Renal pelvis (tissue), 4 donors: ENCODE measurements around the gene EYS. TPM values are rescaled to one million over a fixed set of nuclear protein-coding genes. Genes with fewer than 3 reads are reported as not detected.
"Not testable (repeated sequence)": the region's sequence is repeated elsewhere in the genome, so short reads cannot be mapped to it uniquely, and the experiment has no call there.

Experiments used
- DNase-seq: peaks from one replicate; pipeline ENCODE4 v3.0.0-alpha.2; 2013
- polyA plus RNA-seq, 3 donors: library from polyadenylated mRNA; unstranded; fragments of 120-200 nt; gene quantifications; one replicate each; pipeline ENCODE4 v1.2.1, GENCODE V29; 2013; ENCODE audit not compliant: insufficient read length in 3 of 3

EYS gene
- polyA plus RNA-seq, 3 donors: 0.50 to 1.2 (median 0.82) TPM

DNA sequence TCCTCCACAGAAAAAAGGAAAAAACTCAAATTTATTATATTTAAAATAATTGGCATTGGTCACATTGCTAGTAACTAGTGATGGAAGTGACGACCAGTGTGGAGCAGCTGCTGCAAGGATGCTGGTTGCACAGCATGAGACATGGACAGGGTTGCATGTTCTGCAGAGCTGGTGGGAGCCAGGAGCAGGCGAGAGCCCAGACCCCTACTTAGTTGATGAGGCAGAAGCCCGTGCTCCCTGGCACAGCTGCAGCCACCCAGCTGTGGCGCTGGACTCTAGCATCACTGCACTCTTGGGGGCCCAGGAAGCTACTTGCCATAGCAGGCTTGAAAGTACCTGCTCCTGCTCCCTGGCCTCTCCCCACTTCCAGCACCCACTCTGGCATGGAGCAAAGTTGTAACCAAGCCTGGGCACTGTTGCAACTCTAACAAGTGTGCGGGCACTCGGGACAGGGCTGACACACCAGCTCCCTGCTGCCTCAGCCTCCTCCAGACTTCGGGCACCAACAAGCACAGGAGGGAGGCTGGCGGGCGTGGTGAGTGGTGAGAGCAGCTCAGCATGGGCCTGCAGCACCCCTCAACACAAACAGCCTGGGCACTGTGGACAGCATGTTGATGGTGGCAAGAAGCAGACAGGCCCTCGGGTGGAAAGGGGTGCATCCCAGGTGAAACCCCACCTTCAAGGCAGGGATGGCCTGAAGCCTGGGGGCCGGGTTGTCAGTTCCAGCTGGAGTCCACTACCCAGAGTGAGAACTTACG lies 69.6 kb downstream of the EYS start:
- DNase-seq: no peak

DNA sequence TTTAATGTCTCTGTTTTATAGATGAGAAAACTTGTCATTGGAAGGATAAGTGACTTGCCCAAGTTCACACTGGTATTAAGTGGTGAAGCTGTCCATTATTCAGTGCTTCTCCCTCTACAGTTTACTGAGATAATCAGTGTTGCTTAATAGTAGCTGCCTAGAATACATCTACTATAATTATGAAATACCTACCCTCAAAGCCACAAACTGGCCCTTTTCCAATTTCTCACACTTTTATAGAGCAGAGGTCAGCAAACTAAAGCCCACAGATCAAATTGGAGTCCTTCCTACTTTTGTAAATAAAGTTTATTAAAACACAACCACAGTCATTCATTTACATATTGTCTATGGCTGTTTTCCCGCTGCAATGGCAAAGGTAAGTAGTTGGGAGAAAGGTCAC lies 73.5 kb downstream of the EYS start:
- DNase-seq: no peak

DNA sequence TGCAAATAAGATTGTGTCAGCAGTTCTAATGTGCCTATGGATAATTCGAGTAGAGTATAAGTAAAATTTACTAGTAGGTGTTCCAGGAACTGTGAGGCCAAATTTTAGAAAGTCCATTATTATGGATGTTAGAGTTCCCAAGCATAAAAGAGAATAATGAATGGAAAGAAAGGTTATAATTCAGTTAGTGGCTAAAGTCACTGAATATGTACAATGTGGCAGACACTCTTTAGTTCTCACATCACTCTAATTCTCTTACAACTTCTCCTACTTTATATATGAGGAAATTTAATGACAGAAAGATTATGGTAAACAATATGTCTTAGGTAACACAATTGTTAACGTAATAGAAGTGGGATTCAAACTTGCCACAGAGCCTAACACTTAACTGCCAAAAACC lies 75.3 kb downstream of the EYS start:
- no peak for DNase-seq

DNA sequence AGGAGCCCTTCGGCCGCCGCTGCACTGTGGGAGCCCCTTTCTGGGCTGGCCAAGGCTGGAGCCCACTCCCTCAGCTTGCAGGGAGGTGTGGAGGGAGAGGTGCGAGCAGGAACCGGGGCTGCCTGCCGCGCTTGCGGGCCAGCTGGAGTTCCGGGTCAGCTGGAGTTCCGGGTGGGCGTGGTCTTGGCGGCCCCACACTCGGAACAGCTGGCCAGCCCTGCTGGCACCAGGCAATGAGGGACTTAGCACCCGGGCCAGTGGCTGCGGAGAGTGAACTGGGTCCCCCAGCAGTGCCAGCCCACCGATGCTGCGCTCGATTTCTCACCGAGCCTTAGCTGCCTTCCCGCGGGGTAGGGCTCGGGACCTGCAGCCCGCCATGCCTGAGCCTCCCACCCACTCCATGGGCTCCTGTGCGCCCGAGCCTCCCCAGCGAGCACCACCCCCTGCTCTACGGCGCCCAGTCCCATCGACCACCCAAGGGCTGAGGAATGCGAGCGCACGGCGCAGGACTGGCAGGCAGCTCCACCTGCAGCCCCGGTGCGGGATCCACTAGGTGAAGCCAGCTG lies 79.5 kb downstream of the EYS start:
- DNase-seq: not testable (repeated sequence)

DNA sequence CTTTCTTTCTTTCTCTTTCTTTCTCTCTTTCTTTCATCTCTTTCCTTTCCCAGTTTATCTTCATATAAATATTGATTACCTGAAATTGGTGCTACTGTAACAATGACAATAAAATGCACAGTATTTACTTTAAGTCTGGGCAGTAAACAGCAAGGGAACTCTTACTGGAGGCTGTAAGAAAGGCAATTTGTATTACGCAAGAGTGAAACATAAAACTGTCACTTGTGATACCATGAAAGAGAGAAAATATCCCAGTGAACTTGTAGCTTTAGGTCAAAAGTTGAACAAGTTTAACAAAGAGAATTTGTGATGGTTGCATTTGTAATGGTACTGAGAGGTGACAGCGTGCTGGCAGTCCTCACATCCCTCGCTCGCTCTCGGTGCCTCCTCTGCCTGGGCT lies 80.0 kb downstream of the EYS start:
- DNase-seq: no peak

DNA sequence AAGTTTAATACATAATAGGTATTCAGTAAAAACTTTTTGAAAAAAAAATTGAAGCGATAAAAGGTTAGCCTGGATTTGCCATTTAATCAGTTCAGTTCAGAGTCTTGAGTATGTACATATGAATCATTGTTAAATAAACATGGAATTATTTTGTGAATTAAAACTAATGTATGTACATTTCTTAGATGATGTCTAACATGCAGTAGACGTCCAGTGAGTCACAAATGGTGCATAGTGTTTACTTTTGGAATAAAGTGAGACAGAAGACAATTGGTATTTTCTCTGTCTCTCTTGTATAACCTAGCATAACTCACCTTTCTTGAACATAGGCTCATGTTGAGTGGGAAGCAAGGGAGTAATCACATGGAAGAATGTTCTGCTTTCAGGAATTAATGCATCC lies 83.5 kb downstream of the EYS start:
- DNase-seq: no peak

DNA sequence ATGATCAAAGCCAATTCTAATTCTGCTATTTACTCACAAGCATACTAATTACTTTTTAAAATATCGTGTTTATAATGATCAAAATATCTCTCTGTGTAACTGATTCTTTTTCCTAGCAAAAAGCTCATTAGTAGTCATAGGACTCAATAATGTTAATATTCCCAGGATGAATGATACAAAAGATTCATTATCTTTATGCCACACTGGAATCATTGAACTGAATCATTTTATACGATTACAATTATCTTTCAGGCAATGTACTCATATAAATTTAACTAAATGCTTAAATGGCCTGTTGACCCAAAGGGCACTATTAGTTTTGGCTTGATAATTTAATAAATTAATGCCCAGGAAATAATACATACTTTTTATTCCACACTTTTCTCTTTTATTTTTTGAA lies 96.3 kb downstream of the EYS start:
- DNase-seq: no peak

DNA sequence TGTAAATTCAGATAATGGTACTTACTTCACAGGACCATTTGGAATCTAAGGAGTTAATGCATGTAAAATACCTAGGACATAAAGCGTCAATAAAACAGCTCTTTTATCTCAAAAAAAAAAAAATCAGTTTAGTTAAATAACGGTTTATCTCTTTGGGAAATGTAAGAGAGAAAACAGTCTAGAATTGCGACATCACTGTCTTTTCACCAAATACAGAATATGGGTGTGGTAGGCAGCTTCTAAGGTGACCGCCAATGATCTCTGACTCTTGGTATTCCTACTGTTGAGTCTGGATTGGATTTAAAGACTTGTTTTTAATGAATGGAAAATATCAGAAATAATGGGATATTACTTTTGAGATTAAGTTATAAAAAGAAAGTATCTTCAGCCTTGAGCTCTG lies 111.5 kb downstream of the EYS start:
- DNase-seq: no peak

DNA sequence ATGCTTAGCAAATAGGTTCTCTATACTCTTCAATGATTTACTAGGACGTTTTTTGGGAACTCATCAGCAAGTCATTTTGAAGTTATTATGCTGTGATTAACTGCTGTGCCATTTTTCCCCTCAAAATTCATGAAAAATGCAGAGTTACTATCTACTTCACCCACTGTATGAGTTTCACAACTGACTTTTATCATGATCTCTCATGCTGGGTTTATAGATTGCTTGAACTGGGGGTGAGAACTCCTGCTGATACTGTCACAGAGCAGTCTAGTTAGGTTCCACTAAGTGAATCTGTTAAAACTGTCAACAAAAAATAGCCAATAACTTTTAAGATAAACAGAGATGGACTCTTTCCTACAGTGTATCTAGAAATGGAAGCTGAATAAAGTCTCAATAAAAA lies 136.7 kb downstream of the EYS start:
- DNase-seq: no peak

DNA sequence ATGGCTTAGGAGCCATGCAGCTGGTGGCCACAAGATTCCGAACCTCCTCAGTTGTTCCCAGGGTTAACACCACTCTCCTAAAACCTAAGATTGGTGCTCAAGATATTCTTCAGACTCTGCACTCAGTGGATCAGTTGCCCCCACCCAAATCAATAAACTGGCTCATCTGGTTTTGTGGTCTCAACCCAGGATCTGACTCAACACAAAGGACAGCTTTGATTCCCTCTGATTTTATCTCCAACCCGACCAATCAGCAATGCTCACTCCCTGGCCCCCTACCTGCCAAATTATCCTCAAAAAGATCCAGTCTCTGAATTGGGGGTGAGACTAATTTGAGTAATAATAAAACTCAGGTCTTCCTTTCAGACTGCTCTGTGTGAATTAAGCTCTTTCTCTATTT lies 137.5 kb downstream of the EYS start:
- DNase-seq: no peak

DNA sequence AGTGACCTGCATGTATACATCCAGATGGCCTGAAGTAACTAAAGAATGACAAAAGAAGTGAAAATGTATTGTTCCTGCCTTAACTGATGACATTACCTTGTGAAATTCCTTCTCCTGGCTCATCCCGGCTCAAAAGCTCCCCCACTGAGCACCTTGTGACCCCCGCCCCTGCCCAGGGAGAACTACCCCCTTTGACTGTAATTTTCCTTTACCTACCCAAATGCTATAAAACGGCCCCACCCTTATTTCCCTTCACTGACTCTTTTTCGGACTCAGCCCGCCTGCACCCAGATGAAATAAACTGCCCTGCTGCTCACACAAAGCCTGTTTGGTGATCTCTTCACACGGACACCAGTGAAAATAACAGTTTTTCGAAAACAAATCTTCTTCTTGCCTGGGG lies 138.0 kb downstream of the EYS start:
- DNase-seq: not testable (repeated sequence)

DNA sequence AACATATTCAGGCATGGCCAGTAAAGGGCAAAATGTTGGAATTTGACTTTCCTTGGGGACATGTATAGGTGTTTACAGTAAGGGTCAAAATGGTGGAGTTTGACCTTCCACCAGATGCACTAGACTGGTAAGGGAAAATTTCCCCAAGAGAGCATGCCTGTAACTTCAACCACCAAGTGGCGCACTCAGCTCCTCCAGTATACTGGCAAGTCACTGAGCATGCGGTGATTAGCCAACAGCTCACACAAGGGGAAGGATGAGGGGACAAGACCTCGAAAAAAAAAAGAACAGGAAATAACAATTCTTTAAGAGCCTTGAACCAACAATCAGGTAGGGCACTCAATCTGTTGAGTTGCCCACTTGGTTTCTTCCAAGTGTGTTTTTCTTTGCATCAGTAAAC lies 140.9 kb downstream of the EYS start:
- no peak for DNase-seq

DNA sequence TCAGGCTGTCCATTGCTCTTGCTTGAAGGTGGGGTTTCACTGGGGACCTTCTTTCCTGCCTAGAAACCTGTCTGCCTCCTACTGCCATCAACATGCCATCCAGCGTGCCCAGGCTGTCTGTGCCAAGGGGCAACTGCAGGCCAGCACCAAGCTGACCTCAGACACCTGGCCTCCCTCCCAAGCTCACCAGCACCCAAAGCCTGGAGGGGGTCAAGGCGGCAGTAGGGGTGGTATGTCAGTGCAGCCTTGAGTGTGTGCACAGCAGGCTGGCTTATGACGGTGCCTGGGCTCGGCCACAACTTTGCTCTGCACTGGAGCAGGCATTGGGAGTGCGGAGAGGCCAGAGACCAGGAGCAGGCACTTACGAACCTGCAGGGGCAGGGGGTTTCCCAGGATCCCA lies 149.0 kb downstream of the EYS start:
- DNase-seq: no peak

DNA sequence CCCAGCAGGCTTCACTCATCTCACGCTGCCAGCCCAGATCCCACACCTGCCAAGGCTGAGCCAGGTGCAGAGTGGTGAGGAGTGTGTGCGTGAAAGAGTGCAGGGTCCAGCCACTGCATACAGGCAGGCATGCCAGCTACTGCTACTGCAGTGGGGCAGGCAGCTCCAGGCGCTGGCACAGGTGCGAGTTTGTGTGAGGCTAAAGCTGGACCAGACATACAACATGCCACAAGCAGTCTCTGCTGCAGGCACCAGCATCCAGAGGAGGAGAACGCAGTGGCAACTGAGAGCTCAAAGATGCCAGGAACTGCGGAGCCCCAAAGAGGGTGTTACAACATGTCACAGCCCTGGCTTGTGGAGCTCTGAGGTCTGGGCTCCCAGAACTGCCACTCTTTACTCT lies 149.8 kb downstream of the EYS start:
- no peak for DNase-seq

DNA sequence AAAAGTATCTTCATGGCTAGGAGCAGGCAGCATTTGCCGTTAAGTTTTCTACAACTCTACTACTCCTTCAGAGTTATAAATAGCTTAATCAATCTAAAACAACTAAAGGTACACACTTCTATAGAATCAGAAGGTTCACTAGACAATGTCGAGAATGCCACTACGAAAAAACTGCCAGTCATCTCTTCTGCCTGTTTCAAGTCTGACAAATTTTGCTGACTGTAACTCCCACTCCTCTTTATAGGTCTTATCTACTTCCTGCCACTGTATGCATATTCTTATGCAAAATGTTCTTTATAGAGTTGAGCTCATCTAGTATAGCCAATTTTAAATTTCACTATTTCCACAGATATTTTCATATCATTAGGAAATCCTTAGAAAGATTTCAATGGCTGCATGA lies 160.1 kb downstream of the EYS start:
- no peak for DNase-seq

DNA sequence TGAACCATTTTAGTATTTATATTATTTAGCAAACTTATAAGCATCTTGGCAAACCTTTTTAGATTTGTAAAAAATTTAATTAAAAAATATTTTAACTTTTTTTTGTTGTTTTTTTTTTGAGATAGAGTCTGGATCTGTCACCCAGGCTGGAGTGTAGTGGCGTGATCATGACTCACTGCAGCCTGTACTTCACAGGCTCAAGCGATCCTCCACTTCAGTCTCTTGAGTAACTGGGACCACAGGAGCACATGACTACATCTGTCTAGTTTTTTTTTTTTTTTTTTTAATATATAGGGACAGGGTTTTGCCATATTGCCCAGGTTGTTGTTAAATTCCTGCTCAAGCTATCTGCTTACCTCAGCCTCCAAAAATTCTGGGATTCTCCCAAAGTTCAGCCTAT lies 161.1 kb downstream of the EYS start:
- DNase-seq: no peak

DNA sequence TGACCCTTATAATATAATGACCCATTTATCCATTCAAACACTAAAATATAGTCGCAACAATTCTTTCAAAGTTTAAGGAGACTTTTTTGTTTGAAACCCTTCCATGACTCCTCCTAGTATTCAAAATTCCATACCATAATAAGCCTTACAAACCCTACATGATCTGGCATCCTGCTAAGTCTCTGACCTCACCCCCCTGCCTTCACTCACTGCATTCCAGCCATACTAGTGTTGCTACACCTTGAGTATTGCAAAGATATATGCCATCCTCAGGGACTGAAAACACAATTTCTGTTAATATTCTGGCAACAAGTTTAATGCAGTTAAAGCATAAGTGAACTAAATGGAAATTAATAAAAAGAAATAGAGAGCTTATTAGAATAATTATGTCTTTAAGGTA lies 168.4 kb downstream of the EYS start:
- no peak for DNase-seq

DNA sequence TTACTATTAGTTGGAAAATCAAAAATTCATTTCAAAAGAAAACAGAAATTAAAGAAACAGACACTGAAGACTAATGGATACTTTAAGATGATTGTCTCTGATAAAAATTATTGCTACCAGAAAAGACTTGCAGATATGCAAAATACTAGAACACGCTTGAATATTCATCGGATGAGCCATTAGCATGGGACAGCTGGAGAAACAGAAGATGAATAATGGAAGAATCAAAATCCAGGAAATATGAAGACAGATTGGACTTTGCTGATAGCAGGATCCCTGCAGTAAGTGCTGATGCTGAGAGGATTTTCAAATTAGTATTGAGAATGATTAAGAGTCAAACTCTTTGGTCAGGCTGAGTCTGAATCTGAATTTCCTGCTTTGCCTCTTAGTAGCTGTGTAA lies 169.4 kb downstream of the EYS start:
- DNase-seq: no peak

DNA sequence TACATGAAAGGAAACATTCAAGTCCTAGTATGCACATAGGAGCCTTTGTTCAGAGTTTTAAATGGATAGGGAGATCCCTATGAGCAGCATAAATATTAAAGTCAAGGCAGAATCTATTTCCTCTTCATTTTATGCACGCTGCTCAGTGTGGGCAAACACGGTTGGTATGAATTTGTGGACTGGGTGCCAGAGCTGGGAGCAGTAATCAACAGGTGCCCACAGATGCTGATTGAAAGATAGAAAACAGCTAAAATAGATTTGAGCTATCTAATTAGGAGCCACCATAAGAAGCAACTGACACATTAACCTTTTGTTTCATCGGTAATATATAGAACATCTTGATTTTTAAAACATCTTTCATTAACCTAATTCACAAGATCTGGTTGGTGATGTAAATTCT lies 175.5 kb downstream of the EYS start:
- DNase-seq: no peak

DNA sequence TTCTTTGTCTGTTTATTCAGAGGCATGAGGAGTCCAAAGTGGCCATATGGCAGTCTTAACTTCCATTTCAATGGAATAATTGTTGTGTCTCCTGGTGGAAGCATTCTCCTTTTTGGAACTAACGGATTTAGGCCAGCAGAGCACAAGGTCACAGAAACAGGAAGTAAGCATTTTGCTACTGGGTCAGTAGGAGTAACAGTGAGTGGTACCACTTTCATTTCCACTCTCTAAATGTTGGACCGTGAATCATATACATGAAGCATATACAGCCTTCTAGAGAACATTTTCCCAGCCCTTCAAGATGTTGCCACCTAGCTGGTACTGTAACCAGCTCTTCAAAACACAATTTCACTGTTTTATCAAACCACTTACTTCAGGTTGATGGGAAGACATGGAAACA lies 182.8 kb downstream of the EYS start:
- no peak for DNase-seq

DNA sequence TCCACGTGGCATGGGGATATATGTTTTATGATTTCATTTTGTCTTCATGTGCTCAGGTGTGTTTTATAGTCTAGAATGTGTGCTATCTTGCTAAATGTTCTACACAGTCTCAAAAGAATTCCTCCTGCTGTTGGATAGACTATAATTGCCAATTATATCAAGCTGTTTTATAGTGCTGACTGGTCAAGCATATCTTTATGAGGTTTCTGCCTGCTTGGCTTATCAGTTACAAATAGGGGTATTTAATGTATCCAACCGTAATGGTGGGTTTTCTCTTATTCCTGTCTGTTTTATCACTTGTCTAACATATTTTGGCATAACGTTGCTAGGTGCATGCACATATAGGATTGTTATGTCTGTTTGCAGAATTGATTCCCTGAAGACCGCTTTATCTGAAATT lies 201.3 kb downstream of the EYS start:
- DNase-seq: no peak

DNA sequence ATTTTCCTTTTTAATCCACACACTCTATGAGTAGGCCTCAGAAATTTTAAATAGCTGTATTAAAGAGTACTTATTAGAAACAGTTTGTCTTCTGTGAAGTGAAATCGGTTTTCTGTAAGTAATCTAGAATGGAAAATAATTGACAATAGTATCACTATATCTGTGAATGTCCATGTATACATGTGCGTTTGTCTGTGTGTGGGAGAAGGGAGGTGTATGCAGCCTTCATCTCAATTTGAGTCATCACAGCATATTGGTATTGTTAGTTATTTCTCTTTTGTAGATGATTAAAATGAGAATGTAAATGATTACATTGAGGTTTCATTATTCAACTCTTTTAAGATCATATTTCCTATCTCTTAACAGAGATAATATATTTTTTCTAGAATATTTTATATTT lies 206.0 kb downstream of the EYS start:
- no peak for DNase-seq

DNA sequence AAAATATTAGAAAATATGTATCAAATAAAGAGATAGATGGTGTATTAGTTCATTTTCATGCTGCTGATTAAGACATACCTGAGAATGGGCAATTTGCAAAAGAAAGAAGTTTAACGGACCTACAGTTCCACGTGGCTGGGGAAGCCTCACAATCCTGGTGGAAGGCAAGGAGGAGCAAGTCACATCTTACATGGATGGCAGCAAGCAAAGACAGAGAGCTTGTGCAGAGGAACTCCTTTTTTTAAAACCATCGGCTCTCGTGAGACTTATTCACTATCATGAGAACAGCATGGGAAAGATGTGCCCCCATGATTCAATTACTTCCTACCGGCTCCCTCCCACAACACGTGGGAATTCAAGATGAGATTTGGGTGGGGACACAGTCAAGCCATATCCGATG lies 223.4 kb downstream of the EYS start:
- not testable (repeated sequence) for DNase-seq

DNA sequence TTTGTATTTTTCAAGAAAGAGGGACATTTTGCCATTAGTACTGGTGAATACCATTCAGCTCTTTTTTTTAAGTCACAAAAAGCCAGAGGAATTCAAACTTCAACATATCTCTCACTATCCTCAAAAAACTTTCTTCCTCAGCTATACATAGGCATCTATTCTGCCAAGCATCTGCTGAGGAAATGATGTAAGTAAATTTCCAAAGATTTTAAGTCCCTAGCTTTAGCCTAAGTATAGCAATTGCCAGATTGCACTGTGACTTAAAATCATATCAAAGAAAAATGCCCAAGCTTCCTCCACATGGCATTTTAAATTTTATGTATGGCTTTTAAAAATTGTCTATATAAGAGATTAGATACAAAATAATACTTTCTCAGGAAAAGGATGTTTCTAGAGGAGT lies 237.4 kb downstream of the EYS start:
- DNase-seq: no peak
